ENCODE data around the gene PRICKLE2. TPM values are rescaled to one million over a fixed set of nuclear protein-coding genes. Genes with fewer than 3 reads are reported as not detected.

The PRICKLE2 gene
- 2.3 TPM for polyA plus RNA-seq (2013, experiment 1 of 2)
- polyA plus RNA-seq (2013, experiment 2 of 2): 2.3 TPM

DNA sequence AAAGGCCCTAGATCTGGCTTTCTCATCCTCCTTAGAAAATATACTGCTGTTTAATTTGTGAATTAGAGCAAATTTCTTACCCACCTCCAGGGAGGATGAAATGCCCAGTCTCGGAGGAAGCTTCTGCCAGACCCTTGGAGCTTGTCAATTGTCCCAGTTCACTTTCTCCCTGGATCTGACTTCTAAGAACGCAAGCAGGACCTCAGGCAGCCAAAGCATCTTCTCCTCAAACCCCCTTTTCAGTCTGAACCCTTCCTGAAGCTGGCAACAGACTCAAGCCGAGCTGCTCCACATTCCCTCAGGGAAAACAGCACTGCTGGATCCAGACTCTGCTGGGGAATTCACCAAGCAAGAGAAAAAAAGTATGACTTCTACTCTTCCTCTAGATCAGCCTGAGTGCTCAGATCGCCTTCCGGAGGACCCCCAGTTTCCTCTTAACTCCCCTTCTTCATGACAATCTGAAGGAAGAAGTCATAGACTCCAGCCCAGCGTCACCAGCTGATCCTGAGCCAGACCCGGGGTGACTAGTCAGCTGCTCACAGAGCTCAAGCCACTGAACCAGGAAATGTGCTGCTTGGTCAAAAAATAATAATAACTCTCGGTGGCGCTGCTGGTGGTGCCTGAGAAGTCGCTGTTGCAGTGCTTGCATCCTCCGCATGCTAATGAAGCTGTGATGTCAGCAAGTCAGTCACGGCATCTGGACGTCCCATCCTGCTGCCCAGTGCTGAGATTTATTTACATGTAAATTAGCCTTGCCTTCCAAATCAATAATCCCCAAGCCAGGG, at the start of gene PRICKLE2:
Gene PRICKLE2, minus strand, starts transcription at position 641 of the 785 bp plus-strand sequence. CDS start 26,539 bp downstream, outside the sequence.
- Histone ChIP-seq H3K36me3 (ENCODE audit: control insufficient read depth, insufficient read depth, low read length) (no peaks in the 10 kb centered on the region), H3K27me3 (ENCODE audit: insufficient read depth, low read length, poor library complexity) (no peaks in the 10 kb centered on the region), H2BK15ac (replicated peaks; ENCODE audit: low read depth) (no peak within 1 kb of the TSS), H3K23ac (ENCODE audit: low read length) (no peak within 1 kb of the TSS), H3K9ac (ENCODE audit: low read length) (peak within 1 kb of the TSS; percentile 24), H2BK5ac (ENCODE audit: low read length) (no peak within 1 kb of the TSS), H3K4me1 (ENCODE audit: control insufficient read depth, low read depth, low read length) (peaks cover 10% of the 10 kb centered on the region), H3K27ac (ENCODE audit: low read depth, low read length) (no peak within 1 kb of the TSS), H4K8ac (ENCODE audit: low read depth, low read length) (no peak within 1 kb of the TSS), H2BK120ac (ENCODE audit: low read depth, low read length) (no peak within 1 kb of the TSS), H2AK5ac (ENCODE audit: low read length) (no peak within 1 kb of the TSS), H3K4ac (ENCODE audit: low read depth, low read length) (no peak within 1 kb of the TSS), H4K5ac (ENCODE audit: low read length) (no peak within 1 kb of the TSS), H3K18ac (ENCODE audit: low read length) (no peak within 1 kb of the TSS), H3K4me3 (ENCODE audit: low read length) (no peak within 1 kb of the TSS), H3K79me2 (ENCODE audit: control insufficient read depth, insufficient read depth, low read length) (no peaks in the 10 kb centered on the region), H3K79me1 (ENCODE audit: low read length) (no peaks in the 10 kb centered on the region), H3K56ac (ENCODE audit: low read length) (peak within 1 kb of the TSS; percentile 50), H3K4me2 (ENCODE audit: low read length) (no peak within 1 kb of the TSS)
- no CpG with 5 or more reads among the region's 13 CpGs for WGBS (ENCODE audit: extremely low coverage, insufficient coverage, low lambda C conversion rate)
- DNase-seq: peak; percentile 86

- WGBS (ENCODE audit: extremely low coverage, insufficient coverage, low lambda C conversion rate): no CpG with 5 or more reads among the region's 3 CpGs
- no peak overlapping the region for H3K27ac ChIP-seq (ENCODE audit: low read depth, low read length)
- H3K4me2 ChIP-seq (ENCODE audit: low read length): no peak overlapping the region
- no peak overlapping the region for H3K9ac ChIP-seq (ENCODE audit: low read length)
- no peak for DNase-seq
- no peak overlapping the region for H2AK5ac ChIP-seq (ENCODE audit: low read length)
- H3K27me3 ChIP-seq (ENCODE audit: insufficient read depth, low read length, poor library complexity): no peaks in the 10 kb centered on the region
- H3K4ac ChIP-seq (ENCODE audit: low read depth, low read length): no peak overlapping the region
- H2BK5ac ChIP-seq (ENCODE audit: low read length): no peak overlapping the region
- H4K8ac ChIP-seq (ENCODE audit: low read depth, low read length): no peak overlapping the region
- H3K79me2 ChIP-seq (ENCODE audit: control insufficient read depth, insufficient read depth, low read length): no peaks in the 10 kb centered on the region
- H3K18ac ChIP-seq (ENCODE audit: low read length): no peak overlapping the region
- H3K79me1 ChIP-seq (ENCODE audit: low read length): no peaks in the 10 kb centered on the region
- H3K56ac ChIP-seq (ENCODE audit: low read length): no peak overlapping the region
- H3K4me3 ChIP-seq (ENCODE audit: low read length): no peak overlapping the region
- no peak overlapping the region for H4K5ac ChIP-seq (ENCODE audit: low read length)
- H3K36me3 ChIP-seq (ENCODE audit: control insufficient read depth, insufficient read depth, low read length): no peaks in the 10 kb centered on the region
- peaks cover 3% of the 10 kb centered on the region for H3K4me1 ChIP-seq (ENCODE audit: control insufficient read depth, low read depth, low read length)
- no peak overlapping the region for H2BK120ac ChIP-seq (ENCODE audit: low read depth, low read length)
- H2BK15ac ChIP-seq (replicated peaks; ENCODE audit: low read depth): no peak overlapping the region
- H3K23ac ChIP-seq (ENCODE audit: low read length): no peak overlapping the region
These were observed 47.6 kb upstream of the PRICKLE2 start for GRCh38 chr3:64272842-64273241.

DNA sequence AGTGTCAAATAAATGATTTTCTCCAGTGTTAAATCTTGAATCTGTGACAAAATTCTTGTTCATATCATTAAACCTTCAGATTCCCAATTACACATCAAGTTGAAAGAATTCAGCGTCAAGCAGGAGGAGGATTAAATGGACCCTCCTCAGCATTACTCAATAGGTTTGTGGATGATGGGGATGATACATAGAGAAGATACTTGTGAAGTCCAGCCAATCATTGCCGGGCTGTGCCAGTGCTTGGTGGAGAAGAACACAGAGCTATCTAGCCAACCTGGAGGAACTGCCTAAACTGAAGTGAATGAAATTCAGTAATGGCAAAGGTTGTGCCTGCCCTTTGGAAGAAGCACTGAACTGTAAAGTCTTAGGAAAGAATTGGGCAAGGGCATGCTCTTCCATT, 47.0 kb upstream of the PRICKLE2 start:
- Histone ChIP-seq H3K36me3 (ENCODE audit: control insufficient read depth, insufficient read depth, low read length) (no peaks in the 10 kb centered on the region), H2BK120ac (ENCODE audit: low read depth, low read length) (no peak overlapping the region), H3K4ac (ENCODE audit: low read depth, low read length) (no peak overlapping the region), H3K4me1 (ENCODE audit: control insufficient read depth, low read depth, low read length) (peaks cover 3% of the 10 kb centered on the region), H3K4me3 (ENCODE audit: low read length) (no peak overlapping the region), H3K27ac (ENCODE audit: low read depth, low read length) (no peak overlapping the region), H3K79me1 (ENCODE audit: low read length) (no peaks in the 10 kb centered on the region), H4K5ac (ENCODE audit: low read length) (no peak overlapping the region), H3K79me2 (ENCODE audit: control insufficient read depth, insufficient read depth, low read length) (no peaks in the 10 kb centered on the region), H3K9ac (ENCODE audit: low read length) (no peak overlapping the region), H3K23ac (ENCODE audit: low read length) (no peak overlapping the region), H3K27me3 (ENCODE audit: insufficient read depth, low read length, poor library complexity) (no peaks in the 10 kb centered on the region), H2BK5ac (ENCODE audit: low read length) (no peak overlapping the region), H2AK5ac (ENCODE audit: low read length) (no peak overlapping the region), H2BK15ac (replicated peaks; ENCODE audit: low read depth) (no peak overlapping the region), H3K56ac (ENCODE audit: low read length) (no peak overlapping the region), H4K8ac (ENCODE audit: low read depth, low read length) (no peak overlapping the region), H3K4me2 (ENCODE audit: low read length) (no peak overlapping the region), H3K18ac (ENCODE audit: low read length) (no peak overlapping the region)
- WGBS (ENCODE audit: extremely low coverage, insufficient coverage, low lambda C conversion rate): no CpG with 5 or more reads among the region's 2 CpGs
- DNase-seq: no peak

GRCh38 chr3:64271631-64272030, 46.4 kb upstream of the PRICKLE2 start:
- H3K56ac ChIP-seq (ENCODE audit: low read length): no peak overlapping the region
- no CpG with 5 or more reads among the region's 2 CpGs for WGBS (ENCODE audit: extremely low coverage, insufficient coverage, low lambda C conversion rate)
- no peak overlapping the region for H4K5ac ChIP-seq (ENCODE audit: low read length)
- H3K36me3 ChIP-seq (ENCODE audit: control insufficient read depth, insufficient read depth, low read length): no peaks in the 10 kb centered on the region
- H2BK120ac ChIP-seq (ENCODE audit: low read depth, low read length): no peak overlapping the region
- no peak overlapping the region for H2BK5ac ChIP-seq (ENCODE audit: low read length)
- H3K18ac ChIP-seq (ENCODE audit: low read length): no peak overlapping the region
- H2AK5ac ChIP-seq (ENCODE audit: low read length): no peak overlapping the region
- H3K4me3 ChIP-seq (ENCODE audit: low read length): no peak overlapping the region
- no peak overlapping the region for H4K8ac ChIP-seq (ENCODE audit: low read depth, low read length)
- no peak overlapping the region for H3K27ac ChIP-seq (ENCODE audit: low read depth, low read length)
- no peaks in the 10 kb centered on the region for H3K79me1 ChIP-seq (ENCODE audit: low read length)
- no peak overlapping the region for H3K9ac ChIP-seq (ENCODE audit: low read length)
- H3K27me3 ChIP-seq (ENCODE audit: insufficient read depth, low read length, poor library complexity): no peaks in the 10 kb centered on the region
- no peak overlapping the region for H2BK15ac ChIP-seq (replicated peaks; ENCODE audit: low read depth)
- no peak overlapping the region for H3K23ac ChIP-seq (ENCODE audit: low read length)
- no peak overlapping the region for H3K4me2 ChIP-seq (ENCODE audit: low read length)
- H3K79me2 ChIP-seq (ENCODE audit: control insufficient read depth, insufficient read depth, low read length): no peaks in the 10 kb centered on the region
- DNase-seq: peak; percentile 39
- H3K4me1 ChIP-seq (ENCODE audit: control insufficient read depth, low read depth, low read length): peaks cover 3% of the 10 kb centered on the region
- no peak overlapping the region for H3K4ac ChIP-seq (ENCODE audit: low read depth, low read length)

DNA sequence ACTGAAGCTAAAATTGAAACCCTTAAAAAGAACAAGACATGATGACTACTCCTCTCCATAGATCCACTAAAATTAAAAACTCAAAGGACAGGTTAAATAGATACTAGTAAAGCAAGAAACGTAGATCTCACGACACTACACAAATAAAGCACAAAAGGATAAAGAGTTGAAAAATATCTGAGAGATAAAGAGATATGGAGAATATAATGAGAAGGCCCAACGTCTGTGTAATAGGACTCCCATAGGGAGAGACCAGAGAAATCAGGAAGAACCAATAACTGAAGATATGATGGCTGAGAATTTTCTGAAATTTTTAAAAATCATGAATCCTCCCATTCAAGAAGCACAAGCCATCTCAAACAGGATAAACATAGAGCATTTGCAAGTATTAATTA, 45.6 kb upstream of the PRICKLE2 start:
- H3K36me3 ChIP-seq (ENCODE audit: control insufficient read depth, insufficient read depth, low read length): no peaks in the 10 kb centered on the region
- no peak overlapping the region for H3K27ac ChIP-seq (ENCODE audit: low read depth, low read length)
- no peak overlapping the region for H2BK5ac ChIP-seq (ENCODE audit: low read length)
- no peak overlapping the region for H3K4ac ChIP-seq (ENCODE audit: low read depth, low read length)
- H3K56ac ChIP-seq (ENCODE audit: low read length): no peak overlapping the region
- no peak overlapping the region for H3K23ac ChIP-seq (ENCODE audit: low read length)
- no peak overlapping the region for H3K4me3 ChIP-seq (ENCODE audit: low read length)
- H2AK5ac ChIP-seq (ENCODE audit: low read length): no peak overlapping the region
- no peak overlapping the region for H2BK15ac ChIP-seq (replicated peaks; ENCODE audit: low read depth)
- no peaks in the 10 kb centered on the region for H3K79me2 ChIP-seq (ENCODE audit: control insufficient read depth, insufficient read depth, low read length)
- no peak overlapping the region for H3K9ac ChIP-seq (ENCODE audit: low read length)
- no peak overlapping the region for H4K5ac ChIP-seq (ENCODE audit: low read length)
- H3K4me2 ChIP-seq (ENCODE audit: low read length): no peak overlapping the region
- WGBS (ENCODE audit: extremely low coverage, insufficient coverage, low lambda C conversion rate): no CpG with 5 or more reads among the region's 3 CpGs
- H3K4me1 ChIP-seq (ENCODE audit: control insufficient read depth, low read depth, low read length): peaks cover 3% of the 10 kb centered on the region
- H4K8ac ChIP-seq (ENCODE audit: low read depth, low read length): no peak overlapping the region
- DNase-seq: no peak
- no peaks in the 10 kb centered on the region for H3K79me1 ChIP-seq (ENCODE audit: low read length)
- no peak overlapping the region for H2BK120ac ChIP-seq (ENCODE audit: low read depth, low read length)
- no peak overlapping the region for H3K18ac ChIP-seq (ENCODE audit: low read length)
- no peaks in the 10 kb centered on the region for H3K27me3 ChIP-seq (ENCODE audit: insufficient read depth, low read length, poor library complexity)
